ENCODE data around the gene TNFRSF8. TPM values are rescaled to one million over a fixed set of nuclear protein-coding genes. Genes with fewer than 3 reads are reported as not detected.

TNFRSF8 gene
- total RNA-seq, 1 experiment from 2014 or later, result not detected

DNA sequence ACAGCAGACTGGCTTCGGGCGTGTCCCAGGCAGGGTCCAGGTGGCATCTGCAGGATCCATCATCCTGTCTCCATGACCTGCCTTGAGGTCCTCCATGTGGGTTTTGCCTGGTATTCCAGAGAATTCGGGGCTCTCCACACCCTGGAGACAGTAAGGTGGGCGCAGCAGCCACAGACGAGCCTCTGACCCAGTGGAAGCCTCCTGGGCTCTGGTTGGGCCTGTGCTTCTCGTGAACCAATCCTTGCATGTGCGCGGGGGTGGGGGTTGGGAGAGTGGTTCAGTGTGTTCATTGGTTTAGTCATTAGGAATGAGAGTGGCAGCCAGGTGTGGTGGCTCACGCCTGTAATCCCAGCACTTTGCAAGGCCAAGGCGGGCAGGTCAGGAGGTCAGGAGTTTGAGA, 71.6 kb downstream of the TNFRSF8 start:
- ChIA-PET CTCF (interaction anchor here (0.7 kb wide), 1 partner anchor 27 kb away, joined by 7 read pairs; no protein-coding TSS in a partner anchor), POLR2A (ENCODE audit: low non-redundant PET) (no interaction called here)
- Histone ChIP-seq H3K4me3 (ENCODE audit: low read depth, low read length, poor library complexity, severe bottlenecking) (no peak overlapping the region), H3K27me3 (replicated peaks; ENCODE audit: insufficient read depth, low read depth, low read length, poor library complexity) (no peaks in the 10 kb centered on the region), H3K27ac (ENCODE audit: low read depth, low read length, poor library complexity, severe bottlenecking) (no peak overlapping the region), H3K4me1 (ENCODE audit: insufficient read depth, low read length, poor library complexity, severe bottlenecking) (no peaks in the 10 kb centered on the region), H3K9me3 (ENCODE audit: low read depth, low read length, poor library complexity, severe bottlenecking) (no peaks in the 10 kb centered on the region), H3K36me3 (ENCODE audit: insufficient read depth, low read length, poor library complexity, severe bottlenecking) (no peaks in the 10 kb centered on the region)
- TF ChIP-seq EZH2 (IDR thresholded peaks at IDR 0.05; ENCODE audit: borderline replicate concordance, low read depth, low read length, poor library complexity, severe bottlenecking), result no peak
- TF ChIP-seq, protein P1, sequence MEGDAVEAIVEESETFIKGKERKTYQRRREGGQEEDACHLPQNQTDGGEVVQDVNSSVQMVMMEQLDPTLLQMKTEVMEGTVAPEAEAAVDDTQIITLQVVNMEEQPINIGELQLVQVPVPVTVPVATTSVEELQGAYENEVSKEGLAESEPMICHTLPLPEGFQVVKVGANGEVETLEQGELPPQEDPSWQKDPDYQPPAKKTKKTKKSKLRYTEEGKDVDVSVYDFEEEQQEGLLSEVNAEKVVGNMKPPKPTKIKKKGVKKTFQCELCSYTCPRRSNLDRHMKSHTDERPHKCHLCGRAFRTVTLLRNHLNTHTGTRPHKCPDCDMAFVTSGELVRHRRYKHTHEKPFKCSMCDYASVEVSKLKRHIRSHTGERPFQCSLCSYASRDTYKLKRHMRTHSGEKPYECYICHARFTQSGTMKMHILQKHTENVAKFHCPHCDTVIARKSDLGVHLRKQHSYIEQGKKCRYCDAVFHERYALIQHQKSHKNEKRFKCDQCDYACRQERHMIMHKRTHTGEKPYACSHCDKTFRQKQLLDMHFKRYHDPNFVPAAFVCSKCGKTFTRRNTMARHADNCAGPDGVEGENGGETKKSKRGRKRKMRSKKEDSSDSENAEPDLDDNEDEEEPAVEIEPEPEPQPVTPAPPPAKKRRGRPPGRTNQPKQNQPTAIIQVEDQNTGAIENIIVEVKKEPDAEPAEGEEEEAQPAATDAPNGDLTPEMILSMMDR (conservative IDR thresholded peaks at IDR 0.05; ENCODE audit: low read depth, low read length), result no peak
- no TSS peak for BruUV-seq (replicated peaks)
- intact Hi-C loops (cut with micrococcal nuclease; ENCODE audit: unreplicated experiment), result no loop called here
- DNase-seq (ENCODE audit: low spot score), result no peak

DNA sequence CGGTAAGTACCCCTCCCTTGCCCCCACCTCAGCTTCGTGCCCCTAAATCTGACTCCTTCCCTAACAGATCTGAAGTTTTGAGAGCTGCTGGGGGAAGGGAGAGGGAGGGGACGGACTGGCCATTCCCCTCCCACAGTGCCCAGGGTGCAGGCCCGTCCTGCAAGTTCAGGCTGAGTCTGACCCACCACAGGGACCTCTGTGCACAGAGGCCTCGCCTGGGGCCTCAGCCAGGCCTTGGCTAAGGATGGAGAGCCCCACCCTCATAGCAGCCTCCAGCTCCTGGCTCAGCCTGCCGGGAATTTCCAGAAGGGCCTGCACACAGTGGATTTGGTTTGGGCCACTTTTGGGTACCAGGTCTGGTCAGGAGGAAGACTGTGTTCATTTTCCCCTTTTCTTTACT, 72.5 kb downstream of the TNFRSF8 start:
- ChIA-PET CTCF (interaction anchor here (0.6 kb wide), 1 partner anchor 76 kb away, joined by 4 read pairs; no protein-coding TSS in a partner anchor), POLR2A (ENCODE audit: low non-redundant PET) (no interaction called here)
- no peaks in the 10 kb centered on the region for H3K27me3 ChIP-seq (replicated peaks; ENCODE audit: insufficient read depth, low read depth, low read length, poor library complexity)
- H3K9me3 ChIP-seq (ENCODE audit: low read depth, low read length, poor library complexity, severe bottlenecking), result no peaks in the 10 kb centered on the region
- no peaks in the 10 kb centered on the region for H3K4me1 ChIP-seq (ENCODE audit: insufficient read depth, low read length, poor library complexity, severe bottlenecking)
- H3K36me3 ChIP-seq (ENCODE audit: insufficient read depth, low read length, poor library complexity, severe bottlenecking), result no peaks in the 10 kb centered on the region
- TF ChIP-seq, protein P1 (conservative IDR thresholded peaks at IDR 0.05; ENCODE audit: low read depth, low read length), result no peak
- no peak for TF ChIP-seq EZH2 (IDR thresholded peaks at IDR 0.05; ENCODE audit: borderline replicate concordance, low read depth, low read length, poor library complexity, severe bottlenecking)
- intact Hi-C loops (cut with micrococcal nuclease; ENCODE audit: unreplicated experiment), result no loop called here
- no peak overlapping the region for H3K27ac ChIP-seq (ENCODE audit: low read depth, low read length, poor library complexity, severe bottlenecking)
- no peak overlapping the region for H3K4me3 ChIP-seq (ENCODE audit: low read depth, low read length, poor library complexity, severe bottlenecking)
- no peak for DNase-seq (ENCODE audit: low spot score)
- BruUV-seq (replicated peaks), result no TSS peak

DNA sequence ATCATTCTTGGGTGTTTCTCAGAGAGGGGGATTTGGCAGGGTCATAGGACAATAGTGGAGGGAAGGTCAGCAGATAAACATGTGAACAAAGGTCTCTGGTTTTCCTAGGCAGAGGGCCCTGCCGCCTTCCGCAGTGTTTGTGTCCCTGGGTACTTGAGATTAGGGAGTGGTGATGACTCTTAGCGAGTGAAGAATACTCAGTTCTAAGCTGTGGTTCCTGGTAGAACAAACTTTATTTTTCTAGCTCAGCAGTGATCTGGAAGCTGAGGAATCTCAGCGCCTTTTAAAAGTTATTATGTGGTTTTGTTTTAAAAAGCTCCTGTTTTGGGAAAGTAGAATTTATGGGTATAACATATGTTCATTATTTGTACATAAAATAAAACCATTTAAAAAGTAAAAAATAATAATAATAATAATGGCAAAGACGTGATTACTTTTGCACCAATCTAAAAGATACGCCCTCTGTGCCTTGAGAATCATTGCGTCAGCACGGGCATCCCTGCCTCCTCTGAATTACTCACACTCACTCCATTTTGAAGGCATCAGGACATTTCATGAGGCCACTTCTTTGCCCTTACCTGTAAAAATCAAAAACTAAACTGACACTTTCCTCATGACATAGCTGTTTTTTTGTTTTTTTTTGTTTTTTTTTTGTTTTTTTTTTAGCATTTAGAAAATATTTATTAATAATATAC, 74.0 kb downstream of the TNFRSF8 start:
- Histone ChIP-seq H3K27me3 (replicated peaks; ENCODE audit: insufficient read depth, low read depth, low read length, poor library complexity) (no peaks in the 10 kb centered on the region), H3K9me3 (ENCODE audit: low read depth, low read length, poor library complexity, severe bottlenecking) (no peaks in the 10 kb centered on the region), H3K4me1 (ENCODE audit: insufficient read depth, low read length, poor library complexity, severe bottlenecking) (no peaks in the 10 kb centered on the region), H3K36me3 (ENCODE audit: insufficient read depth, low read length, poor library complexity, severe bottlenecking) (no peaks in the 10 kb centered on the region), H3K27ac (ENCODE audit: low read depth, low read length, poor library complexity, severe bottlenecking) (no peak overlapping the region), H3K4me3 (ENCODE audit: low read depth, low read length, poor library complexity, severe bottlenecking) (no peak overlapping the region)
- CTCF ChIA-PET, result interaction anchor here (0.6 kb wide), 2 partner anchors 56 to 265 kb away, joined by 3 read pairs; no protein-coding TSS in a partner anchor
- intact Hi-C loops (cut with micrococcal nuclease; ENCODE audit: unreplicated experiment), result no loop called here
- TF ChIP-seq, protein P1 (conservative IDR thresholded peaks at IDR 0.05; ENCODE audit: low read depth, low read length), result no peak
- no peak for TF ChIP-seq EZH2 (IDR thresholded peaks at IDR 0.05; ENCODE audit: borderline replicate concordance, low read depth, low read length, poor library complexity, severe bottlenecking)
- DNase-seq (ENCODE audit: low spot score), result no peak
- POLR2A ChIA-PET (ENCODE audit: low non-redundant PET), result no interaction called here
- BruUV-seq (replicated peaks), result no TSS peak
